Neural crest cell (in vitro differentiated cells): ENCODE measurements around the gene ALK. TPM values are rescaled to one million over a fixed set of nuclear protein-coding genes. Genes with fewer than 3 reads are reported as not detected.

Source experiments
- DNase-seq: peaks from one replicate; pipeline ENCODE4 v3.0.0; 2021; ENCODE audit warnings: low read depth, mixed read lengths, low spot score
- H3K27ac Mint-ChIP-seq: one replicate; pipeline ENCODE4 v1.8.0; 2021; ENCODE audit warnings: mild to moderate bottlenecking, mixed read lengths; ENCODE audit not compliant: unreplicated experiment
- H3K27me3 Mint-ChIP-seq: 2 replicates; pipeline ENCODE4 v1.8.0; 2021; ENCODE audit warnings: low read depth, mild to moderate bottlenecking, mixed read lengths
- H3K36me3 Mint-ChIP-seq: 2 replicates; pipeline ENCODE4 v1.8.0; 2021; ENCODE audit warnings: low read depth, mild to moderate bottlenecking, mixed read lengths
- H3K4me1 Mint-ChIP-seq: 2 replicates; pipeline ENCODE4 v1.8.0; 2021; ENCODE audit warnings: mixed read lengths
- H3K4me3 Mint-ChIP-seq: one replicate; pipeline ENCODE4 v1.8.0; 2021; ENCODE audit warnings: mild to moderate bottlenecking, mixed read lengths
- H3K9me3 Mint-ChIP-seq: 2 replicates; pipeline ENCODE4 v1.8.0; 2021; ENCODE audit warnings: mixed read lengths
- CTCF ChIP-seq: fragments of 200-600 bp; sonication (generic); conservative IDR thresholded peaks from 2 replicates; pipeline ENCODE4 v1.5.0; 2021; ENCODE audit warnings: antibody characterized with exemption, mild to moderate bottlenecking
- total RNA-seq: library from RNA; stranded (reverse); gene quantifications from 2 replicates; pipeline ENCODE4 v1.2.1, GENCODE V29; 2021

ALK gene
- total RNA-seq, 1 donor from 2014 or later = 2.0 TPM

GRCh38 chr2:29714333-29714732 lies 207.1 kb downstream of the ALK start:
- Mint-ChIP-seq H3K27ac (no peak overlapping the region), H3K4me3 (no peak overlapping the region), H3K27me3 (no peaks in the 10 kb centered on the region), H3K9me3 (no peaks in the 10 kb centered on the region), H3K36me3 (no peaks in the 10 kb centered on the region), H3K4me1 (peaks cover 44% of the 10 kb centered on the region)
- no peak for TF ChIP-seq CTCF
- DNase-seq = no peak

GRCh38 chr2:29706171-29706720 lies 215.1 kb downstream of the ALK start:
- Mint-ChIP-seq H3K27me3 (no peaks in the 10 kb centered on the region), H3K4me3 (no peak overlapping the region), H3K9me3 (peaks cover 3% of the 10 kb centered on the region), H3K4me1 (peaks cover 11% of the 10 kb centered on the region), H3K27ac (no peak overlapping the region), H3K36me3 (peaks cover under 1% of the 10 kb centered on the region)
- TF ChIP-seq CTCF = no peak
- DNase-seq = no peak

GRCh38 chr2:29705616-29706015 lies 215.8 kb downstream of the ALK start:
- DNase-seq = no peak
- H3K9me3 Mint-ChIP-seq = peaks cover 3% of the 10 kb centered on the region
- no peak overlapping the region for H3K27ac Mint-ChIP-seq
- no peaks in the 10 kb centered on the region for H3K27me3 Mint-ChIP-seq
- TF ChIP-seq CTCF = no peak
- no peak overlapping the region for H3K4me3 Mint-ChIP-seq
- peaks cover 2% of the 10 kb centered on the region for H3K36me3 Mint-ChIP-seq
- H3K4me1 Mint-ChIP-seq = peaks cover 14% of the 10 kb centered on the region

GRCh38 chr2:29703336-29703735 lies 218.1 kb downstream of the ALK start:
- Mint-ChIP-seq H3K27ac (no peak overlapping the region), H3K27me3 (no peaks in the 10 kb centered on the region), H3K36me3 (peaks cover 2% of the 10 kb centered on the region), H3K4me1 (peaks cover 14% of the 10 kb centered on the region), H3K9me3 (peaks cover 3% of the 10 kb centered on the region), H3K4me3 (no peak overlapping the region)
- TF ChIP-seq CTCF = no peak
- DNase-seq = no peak

GRCh38 chr2:29702276-29702675 lies 219.1 kb downstream of the ALK start:
- no peak overlapping the region for H3K4me3 Mint-ChIP-seq

More at GRCh38 chr2:29702276-29702675, 219.1 kb downstream of the ALK start:
- Mint-ChIP-seq H3K4me1 (peaks cover 14% of the 10 kb centered on the region), H3K27me3 (no peaks in the 10 kb centered on the region), H3K9me3 (peaks cover 3% of the 10 kb centered on the region), H3K36me3 (peaks cover 2% of the 10 kb centered on the region), H3K27ac (no peak overlapping the region)
- no peak for DNase-seq
- TF ChIP-seq CTCF = no peak
